ENCODE measurements around the gene STAMBP. TPM values are rescaled to one million over a fixed set of nuclear protein-coding genes. Genes with fewer than 3 reads are reported as not detected.

The STAMBP gene
- total and polyA plus RNA-seq, 2 of the 4 experiments (the other 2 are of a cell fraction) = 29.7 to 38.7 TPM

- no CpG with 5 or more reads among the region's 8 CpGs for WGBS, 2 experiments (ENCODE audit: extremely low coverage in 2 of 2, insufficient read length in 1 of 2)
- ATAC-seq (ENCODE audit: low read depth) = no peak
- no peaks in the 10 kb centered on the region for H3K9me3 ChIP-seq (ENCODE audit: control insufficient read depth, insufficient read depth, low read length)
- TF ChIP-seq RCOR1 (IDR thresholded peaks at IDR 0.05; ENCODE audit: insufficient replicate concordance, low read length) = no peak
- no peak for TF ChIP-seq USF2 (IDR thresholded peaks at IDR 0.05; ENCODE audit: low read depth, low read length)
- TF ChIP-seq NFE2L2 (IDR thresholded peaks at IDR 0.05; ENCODE audit: low read depth, low read length) = no peak
- no peak for TF ChIP-seq ELK1 (IDR thresholded peaks at IDR 0.05; ENCODE audit: borderline replicate concordance, low read depth, low read length)
- no peak for TF ChIP-seq SMC3 (IDR thresholded peaks at IDR 0.05; ENCODE audit: low read depth, low read length)
- TF ChIP-seq CHD1 (IDR thresholded peaks at IDR 0.05; ENCODE audit: low read depth, low read length) = no peak
- TF ChIP-seq RAD21 (IDR thresholded peaks at IDR 0.05; ENCODE audit: low read length) = no peak
- H3K4me1 ChIP-seq (ENCODE audit: control insufficient read depth, insufficient read depth, low read length) = no peaks in the 10 kb centered on the region; the same call in 1 of the 2 replicates
- H3K18ac ChIP-seq (ENCODE audit: low read depth, low read length) = no peak overlapping the region
- no peak overlapping the region for H2BK15ac ChIP-seq (ENCODE audit: low read depth, low read length)
- no peak overlapping the region for H3K4me3 ChIP-seq (ENCODE audit: insufficient read depth, low read depth, low read length)
- no peak overlapping the region for H3K23ac ChIP-seq (ENCODE audit: low read depth, low read length)
- H4K20me1 ChIP-seq (ENCODE audit: insufficient read depth, low read length) = peaks cover 50% of the 10 kb centered on the region
- no peak overlapping the region for H3K14ac ChIP-seq (replicated peaks; ENCODE audit: low read depth, low read length)
- intact Hi-C loops (cut with micrococcal nuclease) = no loop called here
- no peak overlapping the region for H4K5ac ChIP-seq (ENCODE audit: low read depth, low read length)
- no peak overlapping the region for H3K4ac ChIP-seq (ENCODE audit: low read depth, low read length)
- CTCF ChIA-PET = no interaction called here
- no peaks in the 10 kb centered on the region for H3K9me1 ChIP-seq (ENCODE audit: insufficient read depth, low read length)
- no peak overlapping the region for H3K56ac ChIP-seq (ENCODE audit: extremely low read depth, insufficient read depth, low read length)
- no peak overlapping the region for H2BK20ac ChIP-seq (ENCODE audit: low read depth, low read length)
- in situ Hi-C loops (cut with MboI; ENCODE audit: low sequenced_read_pairs) = no loop called here
- H3K27me3 ChIP-seq (ENCODE audit: control insufficient read depth, insufficient read depth, low read length) = no peaks in the 10 kb centered on the region
- H2BK120ac ChIP-seq (ENCODE audit: low read depth, low read length) = no peak overlapping the region
- no peak overlapping the region for H2AFZ ChIP-seq (replicated peaks; ENCODE audit: low read length, poor library complexity)
- H3K4me2 ChIP-seq (ENCODE audit: low read depth, low read length) = no peak overlapping the region
- BruUV-seq (replicated peaks) = no TSS peak
- H3K9ac ChIP-seq (ENCODE audit: low read depth, low read length) = no peak overlapping the region
- no peak for DNase-seq
- H3K36me3 ChIP-seq (ENCODE audit: control insufficient read depth, insufficient read depth, low read length) = peaks cover 66% of the 10 kb centered on the region
- H2AK9ac ChIP-seq (replicated peaks; ENCODE audit: low read depth, low read length, poor library complexity) = no peak overlapping the region
- H4K8ac ChIP-seq (ENCODE audit: low read depth in 2 of 2, low read length in 2 of 2) = no peak overlapping the region
- no peak overlapping the region for H2AK5ac ChIP-seq (ENCODE audit: low read depth, low read length)
- H3K79me1 ChIP-seq (ENCODE audit: low read depth in 1 of 2, low read length in 2 of 2) = peaks cover 17 to 39% of the 10 kb centered on the region in 2 experiments
- no peak overlapping the region for H2BK5ac ChIP-seq (ENCODE audit: low read depth, low read length, poor library complexity, severe bottlenecking)
- H4K91ac ChIP-seq (ENCODE audit: insufficient read depth, low read depth, low read length) = no peak overlapping the region
- no peak overlapping the region for H3K27ac ChIP-seq (ENCODE audit: insufficient read depth, low read length)
- dilution Hi-C loops (cut with HindIII; ENCODE audit: low sequenced_read_pairs, unreplicated experiment) = no loop called here
- POLR2A ChIA-PET (ENCODE audit: unreplicated experiment) = interaction anchor here (0.6 kb wide), 2 partner anchors 84 to 164 kb away, joined by 3 to 5 read pairs; no protein-coding TSS in a partner anchor
Measured at GRCh38 chr2:73911548-73912208, 82.9 kb downstream of the STAMBP start.

Data from IMR-90 (cell line).